ENCODE data around the gene SEPTIN14.

DNA sequence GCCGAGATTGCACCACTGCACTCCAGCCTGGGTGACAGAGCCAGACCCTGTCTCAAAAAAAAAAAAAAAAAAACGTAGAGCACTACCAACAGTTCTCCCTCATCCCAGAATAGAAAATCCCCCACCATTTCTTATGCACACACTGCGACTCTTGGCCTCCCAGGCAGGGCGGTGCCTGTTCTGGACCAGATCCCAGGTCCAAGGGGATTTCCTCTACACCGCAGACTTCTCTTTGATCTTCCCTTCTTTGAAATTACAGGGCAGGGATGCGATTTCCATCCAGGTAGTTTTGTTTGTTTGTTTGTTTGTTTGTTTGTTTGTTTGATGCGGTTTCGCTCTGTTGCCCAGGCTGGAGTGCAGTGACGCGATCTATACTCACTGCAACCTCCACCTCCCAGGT is 91.8 kb downstream of the SEPTIN14 start:
- TF ChIP-seq, protein P1, sequence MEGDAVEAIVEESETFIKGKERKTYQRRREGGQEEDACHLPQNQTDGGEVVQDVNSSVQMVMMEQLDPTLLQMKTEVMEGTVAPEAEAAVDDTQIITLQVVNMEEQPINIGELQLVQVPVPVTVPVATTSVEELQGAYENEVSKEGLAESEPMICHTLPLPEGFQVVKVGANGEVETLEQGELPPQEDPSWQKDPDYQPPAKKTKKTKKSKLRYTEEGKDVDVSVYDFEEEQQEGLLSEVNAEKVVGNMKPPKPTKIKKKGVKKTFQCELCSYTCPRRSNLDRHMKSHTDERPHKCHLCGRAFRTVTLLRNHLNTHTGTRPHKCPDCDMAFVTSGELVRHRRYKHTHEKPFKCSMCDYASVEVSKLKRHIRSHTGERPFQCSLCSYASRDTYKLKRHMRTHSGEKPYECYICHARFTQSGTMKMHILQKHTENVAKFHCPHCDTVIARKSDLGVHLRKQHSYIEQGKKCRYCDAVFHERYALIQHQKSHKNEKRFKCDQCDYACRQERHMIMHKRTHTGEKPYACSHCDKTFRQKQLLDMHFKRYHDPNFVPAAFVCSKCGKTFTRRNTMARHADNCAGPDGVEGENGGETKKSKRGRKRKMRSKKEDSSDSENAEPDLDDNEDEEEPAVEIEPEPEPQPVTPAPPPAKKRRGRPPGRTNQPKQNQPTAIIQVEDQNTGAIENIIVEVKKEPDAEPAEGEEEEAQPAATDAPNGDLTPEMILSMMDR (IDR thresholded peaks at IDR 0.05), result no peak
- no peak for TF ChIP-seq POLR2A (IDR thresholded peaks at IDR 0.05)
